Calu3 (cell line): Measurements from ENCODE around the gene NOP14. TPM values are rescaled to one million over a fixed set of nuclear protein-coding genes. Genes with fewer than 3 reads are reported as not detected.
A peak's percentile ranks its signal among the peaks of the same experiment; 100 is the strongest.

Experiments used
- Bru-seq: library from RNA; stranded (reverse); fragments of 400-500 nt; gene quantifications from one replicate; lab custom pipeline; 2021; lab: Mats Ljungman, UMichigan
- BruChase-seq, 2 experiments: library from RNA; stranded (reverse); fragments of 400-500 nt; gene quantifications; one replicate each; lab custom pipeline; 2021; lab: Mats Ljungman, UMichigan
- BruUV-seq: library from RNA; stranded (reverse); fragments of 400-500 nt; replicated peaks from 2 replicates; lab custom pipeline; 2021; lab: Mats Ljungman, UMichigan
- CTCF ChIA-PET: fragments of 300-600 bp; sonication (Branson Sonifier 250); formaldehyde crosslinking; loops from one replicate; lab custom pipeline; 2022; ENCODE audit warnings: antibody characterized with exemption; lab: Charles Lee
- DNase-seq: peaks from one replicate; pipeline ENCODE4 v3.0.0; 2022
- H3K27ac Mint-ChIP-seq: one replicate; pipeline ENCODE4 v1.8.0; 2022; ENCODE audit warnings: mixed read lengths; ENCODE audit not compliant: unreplicated experiment
- H3K27me3 Mint-ChIP-seq: one replicate; pipeline ENCODE4 v1.8.0; 2022; ENCODE audit warnings: mixed read lengths; ENCODE audit not compliant: unreplicated experiment
- H3K36me3 Mint-ChIP-seq: one replicate; pipeline ENCODE4 v1.8.0; 2022; ENCODE audit warnings: mild to moderate bottlenecking, moderate library complexity, mixed read lengths; ENCODE audit not compliant: insufficient read depth, unreplicated experiment
- H3K4me1 Mint-ChIP-seq: one replicate; pipeline ENCODE4 v1.8.0; 2022; ENCODE audit warnings: mild to moderate bottlenecking, low read depth, mixed read lengths; ENCODE audit not compliant: unreplicated experiment
- H3K4me3 Mint-ChIP-seq: one replicate; pipeline ENCODE4 v1.8.0; 2022; ENCODE audit warnings: mild to moderate bottlenecking, low read depth, moderate library complexity, mixed read lengths; ENCODE audit not compliant: unreplicated experiment
- H3K9me3 Mint-ChIP-seq: one replicate; pipeline ENCODE4 v1.8.0; 2022; ENCODE audit warnings: low read depth, mixed read lengths; ENCODE audit not compliant: unreplicated experiment
- CTCF ChIP-seq: fragments of 200-600 bp; IDR thresholded peaks from one replicate; pipeline ENCODE4 v1.8.0; 2022; ENCODE audit warnings: antibody characterized with exemption; ENCODE audit not compliant: unreplicated experiment
- intact Hi-C: fragments of 100-400 bp; cut with micrococcal nuclease; formaldehyde crosslinking; loops from one replicate; pipeline ENCODE4 v1.10.0; 2022; ENCODE audit not compliant: unreplicated experiment
- long read RNA-seq: library from polyadenylated mRNA; stranded (forward); transcript quantifications from one replicate; pipeline ENCODE4 v2.0.0, GENCODE V29; 2022
- total RNA-seq: library from RNA; stranded (reverse); gene quantifications from 2 replicates; pipeline ENCODE4 v1.2.3, GENCODE V29; 2022

The NOP14 gene
- total RNA-seq (29.1 and 29.4 TPM in 2 replicates), Bru-seq, nascent RNA (percentile 73 among the genes with signal in this experiment), BruChase-seq, experiment 1, labeled RNA remaining after a 6-hour chase (percentile 85 among the genes with signal in this experiment), BruChase-seq, experiment 2, labeled RNA remaining after a 2-hour chase (percentile 71 among the genes with signal in this experiment)
- long read RNA-seq, transcript NOP14-203 (18 exons, 3,538 nt) = major isoform, 9 of 17 reads
- long read RNA-seq, partial matches to known transcripts = 1 of 17 reads
- long read RNA-seq, other reads (novel, unspliced or antisense) = 7 of 17 reads

GRCh38 chr4:2963175-2963965, at the start of gene NOP14, which contains the start of gene GRK4:
Gene NOP14 (minus strand): TSS chr4:2963406. CDS start chr4:2963319, 87 bp downstream.
Gene GRK4 (plus strand): TSS chr4:2963571. CDS start chr4:2964071, 500 bp downstream.
- intact Hi-C loops = no loop called here

DNA sequence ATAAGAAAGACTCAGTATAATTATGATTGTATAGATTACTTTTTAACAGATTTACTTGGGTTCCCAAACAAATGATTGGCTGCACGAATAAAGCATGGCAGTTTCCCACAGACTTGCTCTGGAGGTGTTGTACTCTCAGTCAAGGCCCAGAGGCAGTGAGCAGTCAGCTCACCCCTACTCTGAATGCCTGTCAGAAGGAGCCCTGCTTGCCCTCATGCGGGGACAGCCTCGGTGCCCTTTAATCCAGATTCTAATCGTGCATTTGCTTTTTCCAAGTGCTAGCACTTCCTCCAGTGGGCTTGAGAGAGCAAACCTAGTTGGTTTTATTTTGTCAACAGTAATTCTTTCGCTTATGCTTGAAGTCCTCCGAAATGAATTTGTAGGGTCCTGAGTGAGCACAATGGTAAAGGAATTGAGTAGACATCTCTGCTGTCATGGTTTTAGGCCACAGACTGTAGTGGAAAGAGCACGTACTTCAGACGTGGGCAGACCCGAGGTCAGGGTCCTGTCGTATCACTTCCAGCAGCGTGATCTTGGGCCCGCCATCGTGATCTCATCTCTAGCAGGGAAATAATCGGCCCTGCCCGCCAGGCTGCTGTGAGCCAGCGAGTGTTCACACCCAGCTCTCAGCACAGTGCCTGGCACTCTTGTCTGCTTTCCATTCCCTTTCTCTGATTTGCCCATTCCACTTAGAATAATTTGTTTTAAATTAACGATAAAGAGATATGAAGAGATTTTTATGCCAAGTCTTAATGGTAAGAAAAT, 48.4 kb upstream of the NOP14 start:
- CTCF ChIA-PET = no interaction called here
- DNase-seq = no peak
- H3K36me3 Mint-ChIP-seq = no peaks in the 10 kb centered on the region
- no peak overlapping the region for H3K27ac Mint-ChIP-seq
- H3K4me3 Mint-ChIP-seq = no peak overlapping the region
- H3K4me1 Mint-ChIP-seq = peaks cover 10% of the 10 kb centered on the region
- no peaks in the 10 kb centered on the region for H3K27me3 Mint-ChIP-seq
- intact Hi-C loops = no loop called here
- TF ChIP-seq CTCF = no peak
- H3K9me3 Mint-ChIP-seq = no peaks in the 10 kb centered on the region
- no TSS peak for BruUV-seq

More at GRCh38 chr4:2963175-2963965, at the start of gene NOP14, which contains the start of gene GRK4:
- Mint-ChIP-seq H3K4me1 (no peaks in the 10 kb centered on the region), H3K4me3 (peak within 1 kb of the TSS; percentile 79), H3K27ac (peak within 1 kb of the TSS; percentile 23), H3K9me3 (no peaks in the 10 kb centered on the region), H3K27me3 (peaks cover 9% of the 10 kb centered on the region), H3K36me3 (peaks cover 32% of the 10 kb centered on the region)
- no peak for TF ChIP-seq CTCF
- CTCF ChIA-PET = interaction anchor here (0.7 to 1.1 kb wide), 3 partner anchors 46 to 822 kb away, joined by 3 to 5 read pairs (median 3); partner anchors contain the start of gene TNIP2
- peak; percentile 92 for DNase-seq
- BruUV-seq = TSS peak; percentile 49

DNA sequence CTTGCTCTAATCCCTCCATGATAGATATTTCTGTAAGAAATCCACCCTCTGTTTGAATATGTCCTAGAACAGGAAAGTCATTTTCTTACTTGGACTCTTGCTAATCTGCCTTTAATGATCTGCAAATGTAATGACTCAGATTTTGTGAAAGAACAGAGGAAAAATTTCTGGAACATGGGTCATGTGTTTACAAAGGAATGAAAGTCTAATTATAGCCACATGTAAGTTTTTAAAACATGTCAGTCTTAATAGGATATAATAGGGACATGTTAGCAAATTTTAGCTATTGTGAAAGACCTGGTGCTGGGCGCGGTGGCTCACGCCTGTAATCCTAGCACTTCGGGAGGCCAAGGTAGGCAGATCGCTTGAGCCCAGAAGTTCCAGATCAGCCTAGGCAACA, 47.8 kb upstream of the NOP14 start:
- intact Hi-C loops = no loop called here
- Mint-ChIP-seq H3K9me3 (no peaks in the 10 kb centered on the region), H3K36me3 (no peaks in the 10 kb centered on the region), H3K4me3 (no peak overlapping the region), H3K4me1 (peaks cover 10% of the 10 kb centered on the region), H3K27me3 (no peaks in the 10 kb centered on the region), H3K27ac (no peak overlapping the region)
- CTCF ChIA-PET = no interaction called here
- no peak for TF ChIP-seq CTCF
- no peak for DNase-seq
- BruUV-seq = no TSS peak

DNA sequence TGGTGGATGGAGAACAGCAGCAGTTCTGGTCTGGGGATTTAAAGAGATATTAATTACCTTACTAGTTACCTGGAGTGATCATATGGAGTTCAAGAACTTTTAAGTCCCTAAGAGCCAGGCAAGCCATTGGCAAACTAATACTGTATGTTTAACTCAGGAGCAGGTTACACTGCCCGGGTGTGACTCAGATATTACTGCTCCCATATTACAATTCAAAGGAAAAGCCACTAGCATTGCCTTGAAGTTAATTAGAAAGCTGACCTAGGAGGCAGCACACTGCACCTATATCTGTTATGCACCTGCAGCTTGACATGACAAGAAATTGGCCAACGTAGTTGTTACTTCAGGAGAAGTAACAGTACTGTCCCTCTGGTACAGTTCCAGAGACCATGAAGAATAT, 47.4 kb upstream of the NOP14 start:
- DNase-seq = no peak
- Mint-ChIP-seq H3K4me3 (no peak overlapping the region), H3K36me3 (no peaks in the 10 kb centered on the region), H3K4me1 (peaks cover 10% of the 10 kb centered on the region), H3K27me3 (no peaks in the 10 kb centered on the region), H3K9me3 (no peaks in the 10 kb centered on the region), H3K27ac (no peak overlapping the region)
- intact Hi-C loops = no loop called here
- CTCF ChIA-PET = no interaction called here
- no peak for TF ChIP-seq CTCF
- BruUV-seq = no TSS peak
